SW 1271 (cell line): ENCODE measurements around the gene LGALS1.
A peak's percentile ranks its signal among the peaks of the same experiment; 100 is the strongest.

ENCODE experiments used
- DNase-seq, 2 experiments: peaks; one replicate each; lab custom pipeline; 2025; lab: John Stamatoyannopoulos, UW

The LGALS1 gene

DNA sequence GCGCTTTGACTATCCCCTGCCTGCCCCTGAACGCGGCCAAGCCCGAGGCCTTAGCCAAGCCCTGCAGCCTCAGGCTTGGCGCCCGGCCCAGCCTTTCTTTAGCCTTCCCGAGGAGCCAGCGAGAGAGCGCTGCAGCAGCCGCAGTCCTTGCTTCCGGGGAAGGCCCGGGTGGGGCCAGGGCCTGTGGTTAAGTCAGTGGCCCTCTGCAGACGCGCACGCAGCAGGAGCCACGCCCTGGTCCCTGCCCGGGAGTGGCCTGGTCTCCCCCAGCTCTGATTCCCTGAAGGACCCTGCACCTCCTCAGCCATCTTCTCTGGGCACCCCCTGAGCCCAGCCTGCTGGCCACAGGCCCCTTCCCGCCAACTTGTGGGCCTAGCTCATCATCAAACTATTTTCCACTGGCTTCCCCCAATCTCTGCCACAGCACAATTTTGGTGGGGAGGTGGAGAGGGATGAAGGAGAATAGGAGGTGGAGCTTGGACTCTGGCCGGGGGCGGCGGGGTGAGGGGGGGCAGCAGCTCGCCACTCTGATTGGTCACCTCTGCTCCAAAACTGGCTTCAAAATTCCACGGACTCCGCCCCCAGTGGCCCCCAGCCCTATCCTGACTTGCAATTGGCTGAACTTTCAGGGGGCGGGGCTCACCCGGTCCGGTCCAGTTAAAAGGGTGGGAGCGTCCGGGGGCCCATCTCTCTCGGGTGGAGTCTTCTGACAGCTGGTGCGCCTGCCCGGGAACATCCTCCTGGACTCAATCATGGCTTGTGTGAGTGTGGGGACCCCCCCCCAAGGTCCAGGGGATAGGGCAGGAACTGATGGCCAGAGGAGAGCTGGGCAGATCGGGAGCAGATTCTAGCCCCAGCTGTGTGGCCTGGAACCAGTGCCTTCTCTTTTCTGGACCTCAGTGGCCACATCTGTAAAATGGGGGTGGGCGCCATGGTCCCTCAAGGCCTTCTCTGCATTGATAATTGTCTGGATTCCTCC is at the start of gene LGALS1:
Gene LGALS1 (plus strand): TSS at position 686 of the 979 bp plus-strand sequence. CDS start 67 bp downstream, at position 753.
- peak; percentile 86 to 94 for DNase-seq

DNA sequence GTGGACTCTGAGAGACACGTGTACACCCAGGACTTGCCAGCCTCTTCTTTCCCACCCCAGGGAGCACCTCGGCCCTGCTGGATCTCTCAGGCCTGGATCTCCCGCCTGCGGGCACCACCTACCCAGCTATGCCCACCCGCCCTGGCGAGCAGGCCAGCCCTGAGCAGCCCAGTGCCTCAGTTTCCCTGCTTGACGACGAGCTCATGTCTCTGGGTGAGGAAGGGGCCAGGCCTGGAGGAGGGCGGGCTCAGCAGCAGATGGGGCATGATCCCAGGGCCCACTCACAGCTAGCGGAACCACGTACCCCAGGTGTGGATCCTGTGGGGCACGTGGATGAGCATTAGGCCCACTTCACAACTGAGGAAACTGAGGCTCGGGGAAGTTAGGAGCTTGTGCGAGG is 49.7 kb upstream of the LGALS1 start:
- DNase-seq = no peak

GRCh38 chr22:37626144-37626543 is 49.3 kb upstream of the LGALS1 start:
- no peak for DNase-seq

GRCh38 chr22:37626556-37627075 is 48.8 kb upstream of the LGALS1 start:
- DNase-seq = no peak

- no peak for DNase-seq
Observed at GRCh38 chr22:37627121-37627520, 48.3 kb upstream of the LGALS1 start.

DNA sequence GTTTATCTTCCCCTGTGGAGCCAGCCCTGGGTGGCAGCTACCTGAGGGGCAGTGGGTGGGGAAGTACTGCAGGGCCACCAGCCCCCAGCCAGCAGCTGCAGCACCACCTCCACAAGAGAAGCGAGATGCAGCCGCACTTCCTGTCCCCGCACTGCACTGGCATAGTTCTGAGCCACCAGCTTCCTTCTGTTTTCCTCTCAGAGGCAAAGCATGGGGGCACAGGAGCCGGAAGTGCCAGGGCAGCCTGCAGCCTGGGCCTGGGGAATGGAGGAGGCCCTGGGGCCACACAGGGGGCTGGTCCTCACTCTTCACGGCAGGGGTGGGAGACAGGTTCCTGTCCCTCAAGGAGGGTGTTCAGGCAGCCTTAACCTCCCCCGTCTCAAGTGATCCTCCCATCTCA is 47.9 kb upstream of the LGALS1 start:
- DNase-seq = no peak

DNA sequence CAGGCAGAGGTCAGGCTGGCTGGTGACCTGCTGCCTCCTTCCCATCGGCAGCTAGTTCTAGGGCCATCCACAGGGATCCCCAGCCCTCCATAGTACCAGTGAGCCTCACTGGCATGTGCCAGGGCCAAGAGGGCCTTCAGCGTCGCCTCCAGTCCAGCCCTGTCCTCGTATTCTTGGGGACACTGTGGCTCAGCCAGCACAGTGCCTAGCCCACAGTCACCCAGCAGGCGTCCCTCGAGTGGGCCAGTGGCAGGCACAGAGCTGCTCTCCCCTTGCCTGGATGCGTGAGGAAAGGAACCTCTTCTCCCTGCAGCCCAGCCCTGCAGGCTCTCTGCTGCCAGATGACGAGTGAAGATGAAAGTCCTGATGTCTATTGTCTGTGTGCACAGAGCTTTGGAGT is 46.6 kb upstream of the LGALS1 start:
- DNase-seq = no peak

- DNase-seq = no peak
Observed at GRCh38 chr22:37629928-37630327, 45.5 kb upstream of the LGALS1 start.

- no peak for DNase-seq
Observed at GRCh38 chr22:37630839-37631435, 44.5 kb upstream of the LGALS1 start.

GRCh38 chr22:37631448-37632173 is 43.8 kb upstream of the LGALS1 start:
- DNase-seq = no peak

- DNase-seq = no peak
Observed at GRCh38 chr22:37632174-37633088, 43.0 kb upstream of the LGALS1 start.

GRCh38 chr22:37633089-37633624 is 42.3 kb upstream of the LGALS1 start:
- DNase-seq = peak in 1 of 2 experiments; percentile 34

DNA sequence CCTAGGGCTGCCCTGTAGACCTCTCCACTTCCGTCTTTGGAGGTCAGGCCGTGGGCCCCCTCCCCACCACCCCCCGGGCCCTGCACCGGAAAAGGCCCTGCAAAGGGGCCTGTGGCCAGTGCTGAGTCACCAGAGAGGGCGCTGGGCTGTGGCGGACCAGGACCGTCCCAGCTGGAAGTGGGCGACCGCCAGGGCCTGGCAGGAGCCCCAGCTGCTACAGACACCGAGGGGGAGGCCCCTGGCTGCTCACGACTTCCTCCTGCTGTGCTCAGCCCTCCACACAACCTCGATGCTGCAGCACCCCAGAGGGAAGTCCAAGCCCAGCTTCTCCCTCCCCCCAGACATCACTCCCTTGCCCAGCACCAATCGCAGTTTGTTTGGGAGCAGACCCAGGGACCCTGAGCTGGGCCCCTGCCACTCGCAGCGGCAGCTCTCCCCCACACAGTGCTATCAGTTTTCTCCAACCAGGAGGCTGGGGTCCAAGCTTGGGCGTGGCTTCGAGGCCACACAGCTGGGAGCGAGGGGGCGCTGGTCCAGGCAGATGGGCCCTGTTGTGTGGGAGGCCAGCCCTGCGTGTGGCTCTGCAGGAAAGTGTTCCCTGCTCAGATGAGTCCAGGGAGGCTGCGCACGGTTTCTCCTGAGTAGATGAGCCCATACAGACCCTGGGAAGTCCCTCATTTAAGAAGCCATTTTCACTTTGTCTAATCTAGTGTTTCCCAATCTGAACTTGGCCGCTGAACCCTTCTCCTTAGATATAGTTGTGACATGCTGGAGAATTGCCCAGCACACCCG is 41.6 kb upstream of the LGALS1 start:
- peak in 1 of 2 experiments; percentile 34 for DNase-seq

- no peak for DNase-seq
Observed at GRCh38 chr22:37634417-37634924, 41.0 kb upstream of the LGALS1 start.

- DNase-seq = no peak
Observed at GRCh38 chr22:37635157-37635556, 40.3 kb upstream of the LGALS1 start.

DNA sequence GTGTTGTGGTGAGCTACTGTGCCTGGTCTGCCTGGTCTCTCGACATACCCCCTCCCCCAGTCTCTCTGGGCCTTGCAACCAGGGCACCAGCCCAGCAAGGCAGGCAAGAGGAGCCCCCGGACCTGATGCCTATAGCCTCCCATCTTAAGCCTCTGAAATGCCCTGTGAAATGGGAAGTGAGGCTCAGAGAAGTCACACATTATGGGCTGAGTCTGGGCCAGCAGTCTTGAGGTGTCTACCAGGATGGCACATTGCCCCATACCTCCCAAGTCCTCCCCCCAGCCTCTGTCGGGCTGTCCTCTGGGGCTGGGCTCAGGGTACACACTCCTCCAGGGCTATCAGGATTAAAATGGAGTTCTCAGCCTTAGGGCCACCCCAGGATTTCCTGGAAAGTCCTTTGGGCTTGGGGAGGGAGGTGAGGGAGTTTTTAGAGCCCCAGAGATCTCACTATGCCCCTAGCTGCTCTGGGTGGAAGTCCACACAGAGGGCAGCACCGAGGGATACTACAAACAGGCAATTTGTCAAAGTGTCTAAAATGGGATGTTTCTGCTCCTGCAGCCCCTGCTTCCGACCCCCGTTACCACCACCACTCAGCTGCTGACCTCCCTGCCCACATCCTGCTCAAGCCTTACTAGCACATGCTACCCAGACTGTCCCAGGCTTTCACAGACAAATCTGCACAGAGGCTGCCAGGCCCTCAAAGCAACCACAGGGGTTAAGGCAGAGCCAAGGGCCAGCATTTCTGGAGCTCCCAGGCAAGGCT is 39.1 kb upstream of the LGALS1 start:
- no peak for DNase-seq

- DNase-seq = no peak
Observed at GRCh38 chr22:37636949-37637273, 38.5 kb upstream of the LGALS1 start.

- DNase-seq = no peak
Observed at GRCh38 chr22:37638391-37639069, 36.9 kb upstream of the LGALS1 start.
